HG02798 (cell line): ENCODE data around the gene CKAP2.
"Not testable (repeated sequence)": the region's sequence is repeated elsewhere in the genome, so short reads cannot be mapped to it uniquely, and the experiment has no call there.

ENCODE experiments used
- ATAC-seq: cut with Tn5 transposase; IDR thresholded peaks from one replicate; pipeline ENCODE4 v1.9.1; 2021; ENCODE audit warnings: mild to moderate bottlenecking; ENCODE audit not compliant: unreplicated experiment, poor library complexity

CKAP2 gene

DNA sequence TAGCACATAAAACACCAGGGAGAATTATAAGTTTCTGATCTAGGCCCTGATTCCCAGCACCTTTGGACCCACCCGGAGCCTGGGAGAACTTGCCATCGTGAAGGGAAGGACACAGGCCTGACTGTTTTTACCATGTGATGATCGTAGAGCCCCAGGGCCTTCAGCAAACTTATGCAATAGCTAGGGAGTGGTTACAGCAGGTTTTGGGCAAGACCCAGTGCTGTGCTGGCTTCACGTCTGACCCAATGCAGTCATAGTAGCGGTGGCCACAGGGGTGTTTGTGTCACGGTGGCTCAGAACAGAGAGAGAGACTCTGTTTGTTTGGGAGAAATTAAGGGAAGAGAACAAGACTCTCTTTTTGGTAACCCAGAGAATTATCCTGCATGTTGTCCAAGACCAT lies 68.0 kb downstream of the CKAP2 start:
- not testable (repeated sequence) for ATAC-seq
